Frontal cortex (tissue), 4 donors: Measurements from ENCODE around the gene FCF1. TPM values are rescaled to one million over a fixed set of nuclear protein-coding genes. Genes with fewer than 3 reads are reported as not detected.

ENCODE experiments used
- DNase-seq, 2 donors: peaks; one replicate each; pipeline ENCODE4 v3.0.0; 2012; ENCODE audit warnings: low spot score in 2 of 2
- FAIRE-seq: peaks from 2 replicates; lab custom pipeline; 2012; peaks lifted over from hg19 to GRCh38; lab: Jason Lieb, UNC
- total RNA-seq: library from RNA; depleted of rRNA; stranded (reverse); fragments of >200 nt; gene quantifications from one replicate; pipeline ENCODE4 v1.2.3, GENCODE V29; 2014
- donor health status: control.
- donor health status: control.
- donor health status: control.

The FCF1 gene, protein sequence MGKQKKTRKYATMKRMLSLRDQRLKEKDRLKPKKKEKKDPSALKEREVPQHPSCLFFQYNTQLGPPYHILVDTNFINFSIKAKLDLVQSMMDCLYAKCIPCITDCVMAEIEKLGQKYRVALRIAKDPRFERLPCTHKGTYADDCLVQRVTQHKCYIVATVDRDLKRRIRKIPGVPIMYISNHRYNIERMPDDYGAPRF
- 21.2 TPM for total RNA-seq

- FAIRE-seq (no peak), DNase-seq (peak; percentile 74 to 89)
Observed at GRCh38 chr14:74712499-74713394, at the start of gene FCF1, which contains the start of gene AREL1. Gene FCF1 (plus strand): TSS chr14:74713144. CDS start chr14:74713198, 54 bp downstream. Gene AREL1 (minus strand): TSS chr14:74713080. CDS start chr14:74685615, 27,465 bp downstream.

DNA sequence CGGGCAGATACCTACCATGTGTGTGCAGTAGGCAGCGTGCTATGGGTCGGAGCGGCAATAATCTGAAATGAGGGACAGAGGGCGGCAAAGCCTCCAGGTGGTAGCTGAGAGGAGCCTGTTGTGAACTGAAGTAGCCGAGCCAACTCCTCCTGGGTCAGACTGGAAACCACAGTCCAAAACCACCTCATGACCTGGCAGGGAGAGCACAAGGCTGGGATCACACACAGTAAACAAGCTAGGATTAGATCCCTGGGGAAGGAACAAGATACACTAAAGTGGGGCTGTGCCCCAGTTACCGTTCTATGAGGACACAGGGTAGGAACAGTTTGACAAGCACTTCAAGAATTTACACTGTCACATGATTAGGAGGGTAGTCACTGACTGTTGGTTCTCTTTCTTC lies 49.1 kb upstream of the FCF1 start:
- no peak for FAIRE-seq

GRCh38 chr14:74664717-74665116 lies 48.2 kb upstream of the FCF1 start:
- FAIRE-seq: no peak
- no peak for DNase-seq

More for the DNA sequence above, 49.1 kb upstream of the FCF1 start:
- no peak for DNase-seq

DNA sequence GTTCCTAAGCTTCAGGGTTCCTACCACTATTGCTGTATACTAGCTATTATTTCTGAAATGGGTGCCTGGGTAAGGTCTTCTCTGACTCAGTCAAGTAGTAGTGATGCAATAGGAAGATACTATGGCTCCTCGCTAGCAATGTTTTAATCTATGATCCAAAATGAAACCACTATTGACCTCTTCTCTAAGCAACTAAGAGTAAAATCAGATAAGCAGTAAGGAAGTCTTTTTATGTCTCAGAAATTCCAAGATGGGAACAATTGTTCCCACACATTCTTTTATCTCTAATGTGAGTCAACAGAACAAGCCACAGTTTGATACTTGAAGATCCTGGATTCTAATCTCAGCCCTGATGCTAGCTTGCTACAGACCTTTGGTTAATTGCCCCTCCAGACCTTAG lies 45.2 kb upstream of the FCF1 start:
- FAIRE-seq (no peak), DNase-seq (no peak)

- FAIRE-seq: no peak
- no peak for DNase-seq
Observed at GRCh38 chr14:74669256-74669655, 43.7 kb upstream of the FCF1 start.

DNA sequence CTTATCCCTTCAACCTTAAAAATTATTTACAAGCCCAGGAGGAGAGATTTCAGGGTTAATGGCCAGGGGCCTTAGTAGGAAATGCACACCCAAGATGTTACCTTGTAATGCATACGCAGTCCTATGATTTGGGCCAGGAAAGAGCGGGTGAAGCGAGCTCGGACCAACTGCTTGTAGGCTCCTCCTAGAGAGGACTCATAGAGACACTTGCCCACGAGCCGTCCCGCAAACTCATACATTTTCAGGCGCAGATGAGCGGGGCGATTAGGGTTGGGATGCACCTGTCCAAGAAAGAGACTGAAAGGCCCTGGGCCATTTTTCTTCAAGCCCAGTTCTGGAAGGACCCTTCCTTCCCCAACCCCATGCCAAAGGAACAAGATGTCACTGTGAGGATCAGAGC lies 43.1 kb upstream of the FCF1 start:
- no peak for DNase-seq
- FAIRE-seq: no peak

DNA sequence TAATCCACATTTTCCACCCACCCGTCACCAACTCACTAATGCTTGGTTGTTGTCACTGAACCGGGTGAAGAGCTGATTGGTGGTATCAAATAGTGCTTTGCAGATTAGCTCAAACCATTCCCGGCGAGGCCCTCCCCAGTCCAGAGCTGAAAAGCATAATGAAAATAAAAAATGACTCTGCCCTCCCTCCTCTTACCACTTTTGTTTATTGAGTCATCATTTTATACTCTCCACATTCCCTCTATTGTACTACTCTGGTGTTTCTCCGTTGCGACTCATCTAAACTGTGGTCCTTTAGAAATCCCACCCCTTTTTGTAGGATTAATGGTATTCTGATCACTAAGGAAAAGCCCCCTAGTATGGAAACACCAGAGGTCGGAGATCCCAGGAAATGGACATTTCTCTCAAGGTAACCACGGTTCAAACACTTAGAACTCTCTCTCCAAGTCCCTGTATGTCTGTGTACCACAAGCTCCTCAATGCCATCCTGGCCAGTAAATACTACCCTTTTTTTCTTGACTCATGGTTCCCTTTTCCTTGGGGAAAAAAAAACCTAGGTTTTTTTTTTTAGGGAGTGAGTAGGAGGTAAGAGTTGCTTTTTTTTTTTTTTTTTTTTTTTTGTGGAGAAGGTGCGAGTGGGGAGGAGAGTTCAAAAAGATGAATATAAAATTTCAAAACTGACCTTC lies 42.1 kb upstream of the FCF1 start:
- FAIRE-seq: no peak
- no peak for DNase-seq

DNA sequence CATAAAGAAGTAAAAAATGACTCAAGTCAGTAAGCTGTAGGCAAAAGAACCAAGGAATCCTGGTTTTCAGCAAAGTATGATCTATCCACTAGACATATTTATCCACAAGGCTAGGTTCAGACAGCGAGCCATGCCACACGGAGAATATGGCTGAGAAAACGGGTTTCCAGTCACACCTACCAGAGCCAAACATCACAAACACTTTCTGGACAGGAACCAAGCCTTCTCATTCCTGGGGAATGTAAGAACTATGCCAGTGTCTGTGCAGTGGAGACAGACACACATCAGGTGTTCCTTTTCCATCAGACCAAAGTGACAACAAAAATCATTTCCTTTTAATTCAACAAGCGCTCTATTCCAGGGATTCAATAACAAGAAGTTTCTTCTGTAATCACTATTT lies 41.2 kb upstream of the FCF1 start:
- DNase-seq: no peak
- no peak for FAIRE-seq

DNA sequence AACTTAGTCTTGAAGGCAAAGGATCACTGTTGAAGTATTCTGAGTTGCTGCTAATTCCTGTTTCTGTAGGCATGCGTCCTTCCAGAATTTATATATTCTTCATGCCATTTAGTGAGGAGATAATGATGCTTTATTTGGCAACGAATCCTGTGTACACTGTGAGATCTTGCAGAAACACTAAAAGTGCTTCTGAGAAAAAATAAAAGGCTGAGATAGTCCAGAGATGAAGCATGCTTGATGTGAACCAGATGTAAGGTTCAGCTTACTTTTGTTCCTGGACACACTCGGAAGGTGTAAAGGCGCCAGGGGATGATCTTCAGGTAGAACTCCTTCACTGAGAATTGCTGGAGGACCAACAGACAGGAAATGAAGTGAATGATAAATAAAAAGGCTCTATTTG lies 39.2 kb upstream of the FCF1 start:
- FAIRE-seq (no peak), DNase-seq (no peak)

DNA sequence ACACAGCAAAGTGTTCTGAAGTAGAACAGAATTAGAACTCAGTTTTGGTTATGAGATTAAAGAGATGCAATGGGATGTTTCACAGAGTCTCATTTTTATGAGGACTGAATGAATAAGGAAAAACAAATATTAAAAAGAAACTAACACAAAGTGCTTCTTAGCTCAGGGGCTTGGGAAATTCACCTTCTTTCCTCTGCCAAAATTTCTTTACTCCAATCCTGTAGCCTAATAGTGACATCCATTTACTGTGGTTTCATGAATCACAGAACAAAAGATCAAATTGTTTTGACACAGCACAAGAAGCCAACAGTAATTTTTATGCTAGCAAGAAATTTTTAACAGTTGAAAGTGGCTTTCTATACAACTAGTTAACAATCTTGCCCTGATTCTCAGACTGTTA lies 37.7 kb upstream of the FCF1 start:
- FAIRE-seq: no peak

DNA sequence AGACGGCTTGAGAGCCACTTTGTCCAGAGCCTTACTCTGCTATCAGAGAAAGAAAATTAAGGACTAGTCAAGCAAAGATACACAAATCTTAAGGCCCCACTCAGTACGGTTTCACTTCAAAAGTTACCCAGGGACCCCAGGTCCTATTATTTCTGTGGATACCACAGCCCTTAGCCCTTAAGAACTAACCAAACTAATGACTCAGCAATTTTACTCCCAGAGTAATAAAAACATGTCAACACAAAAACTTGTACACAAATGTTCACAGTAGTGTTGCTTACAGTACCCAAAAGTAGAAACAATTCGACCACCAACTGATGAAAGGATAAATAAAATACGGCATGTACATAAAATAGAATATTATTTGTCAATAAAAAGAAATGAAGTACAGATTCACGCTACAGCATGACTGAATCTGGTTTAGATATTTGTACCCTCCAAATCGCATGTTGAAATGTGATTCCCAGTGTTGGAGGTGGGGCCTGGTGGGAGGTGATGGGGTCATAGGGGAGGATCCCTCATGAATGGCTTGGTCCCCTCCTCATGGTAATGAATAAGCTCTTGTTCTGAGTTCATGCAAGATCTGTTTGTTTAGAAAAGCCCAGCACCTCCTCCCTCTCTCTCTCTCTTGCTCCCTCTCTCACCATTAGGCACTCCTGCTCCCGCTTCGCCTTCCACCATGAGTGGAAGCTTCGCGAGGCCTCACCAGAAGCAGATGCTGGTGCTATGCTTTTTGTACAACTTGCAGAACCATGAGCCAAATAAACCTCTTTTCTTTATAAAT lies 30.6 kb upstream of the FCF1 start:
- DNase-seq: peak in 1 of 2 donors; percentile 5
- no peak for FAIRE-seq

More for the DNA sequence above, 37.7 kb upstream of the FCF1 start:
- DNase-seq: no peak

GRCh38 chr14:74683406-74683805 lies 29.5 kb upstream of the FCF1 start:
- FAIRE-seq: no peak
- DNase-seq: no peak

DNA sequence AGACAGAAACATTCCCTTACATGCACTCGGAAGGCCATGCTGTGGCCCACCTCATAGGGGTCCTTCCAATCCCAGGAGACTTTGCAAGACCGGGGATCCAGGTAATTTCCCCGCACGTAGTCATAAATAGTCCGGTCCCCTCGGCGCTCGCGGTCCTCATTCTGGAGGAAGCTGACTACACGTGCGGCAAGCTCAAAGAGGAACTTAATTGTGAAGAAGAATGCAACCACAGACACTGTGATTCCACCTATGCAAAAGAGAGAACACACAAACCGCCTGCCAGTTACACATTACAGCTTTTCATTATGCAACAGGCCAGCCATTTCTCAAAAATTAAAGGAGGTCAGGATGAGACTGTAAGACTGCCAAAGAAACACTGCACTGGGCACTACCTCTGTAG lies 28.5 kb upstream of the FCF1 start:
- DNase-seq (no peak), FAIRE-seq (no peak)

DNA sequence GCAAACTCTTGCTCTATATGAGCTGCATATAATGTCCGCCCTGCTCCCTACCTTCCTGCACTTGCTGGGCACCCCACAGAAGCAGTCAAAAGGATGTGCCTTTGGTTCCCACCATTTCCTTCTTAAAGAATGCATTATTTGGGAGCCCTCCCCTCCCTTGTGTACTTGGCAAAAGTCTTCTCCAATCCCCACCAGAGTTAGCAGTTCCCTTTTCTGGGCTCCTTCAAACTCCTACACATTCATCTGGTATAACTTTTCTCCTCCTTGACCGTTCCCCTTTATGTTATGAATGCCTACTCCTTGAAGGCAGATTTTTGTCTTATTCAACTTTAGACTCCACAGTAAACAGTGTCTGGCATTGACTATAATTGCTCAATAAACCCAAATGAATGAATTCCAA lies 27.9 kb upstream of the FCF1 start:
- FAIRE-seq: no peak
- DNase-seq: no peak

DNA sequence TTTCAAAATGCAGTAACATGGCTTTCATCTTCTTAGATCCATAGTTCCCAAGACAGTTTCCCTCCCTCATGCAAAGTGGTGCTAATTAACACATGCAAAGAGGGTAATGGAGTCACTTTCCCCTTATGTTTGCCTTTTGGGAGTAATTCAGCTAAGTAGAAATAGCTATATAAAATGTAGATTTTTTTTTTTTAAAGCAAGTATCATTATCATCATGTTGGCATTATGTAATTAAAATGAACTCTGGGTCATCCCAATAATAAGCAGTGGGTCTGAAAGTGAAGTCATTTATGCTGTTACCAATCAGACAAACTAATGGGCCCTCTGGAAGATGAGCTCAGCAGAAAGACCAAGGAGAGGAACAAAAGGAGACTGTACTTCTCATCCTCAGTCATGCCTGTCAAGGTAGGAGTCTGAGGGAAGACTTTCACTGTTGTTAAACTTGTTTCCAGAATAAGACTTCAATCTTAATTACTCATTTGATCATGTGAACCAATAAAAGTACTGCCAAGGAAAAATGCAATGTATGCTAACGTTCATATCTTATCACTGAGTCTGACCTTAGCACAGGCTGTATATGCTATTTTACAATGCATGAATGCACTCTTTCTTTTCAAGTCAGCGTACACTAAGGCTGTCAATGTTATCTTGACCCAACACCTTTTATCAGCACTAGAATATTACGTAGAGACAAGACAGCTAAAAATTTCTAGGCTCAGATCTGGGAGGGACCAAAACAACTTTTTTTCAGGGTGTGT lies 26.8 kb upstream of the FCF1 start:
- no peak for FAIRE-seq
- DNase-seq: no peak

- FAIRE-seq (no peak), DNase-seq (no peak)
Observed at GRCh38 chr14:74691456-74691855, 21.5 kb upstream of the FCF1 start.

DNA sequence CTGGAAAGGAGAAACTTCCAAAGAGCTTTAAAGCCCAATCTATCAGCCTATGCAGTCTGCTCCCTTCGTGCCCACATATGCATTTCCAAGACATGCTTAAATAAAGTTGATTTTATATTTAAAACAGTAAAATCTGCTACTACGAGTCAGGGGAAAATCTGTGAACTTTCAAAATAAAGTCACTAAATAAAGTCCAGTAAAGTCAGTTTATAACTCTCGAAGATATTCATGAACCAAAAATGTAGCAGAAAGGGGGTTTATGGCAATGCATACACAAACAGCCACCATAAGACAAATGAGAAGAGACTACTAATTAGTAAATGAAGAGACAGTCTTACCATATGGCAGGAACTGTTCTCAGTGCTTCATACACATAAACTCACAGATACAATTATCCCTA lies 19.8 kb upstream of the FCF1 start:
- DNase-seq: no peak

GRCh38 chr14:74695406-74695805 lies 17.5 kb upstream of the FCF1 start:
- FAIRE-seq: no peak
- no peak for DNase-seq

More for the DNA sequence above, 19.8 kb upstream of the FCF1 start:
- no peak for FAIRE-seq

DNA sequence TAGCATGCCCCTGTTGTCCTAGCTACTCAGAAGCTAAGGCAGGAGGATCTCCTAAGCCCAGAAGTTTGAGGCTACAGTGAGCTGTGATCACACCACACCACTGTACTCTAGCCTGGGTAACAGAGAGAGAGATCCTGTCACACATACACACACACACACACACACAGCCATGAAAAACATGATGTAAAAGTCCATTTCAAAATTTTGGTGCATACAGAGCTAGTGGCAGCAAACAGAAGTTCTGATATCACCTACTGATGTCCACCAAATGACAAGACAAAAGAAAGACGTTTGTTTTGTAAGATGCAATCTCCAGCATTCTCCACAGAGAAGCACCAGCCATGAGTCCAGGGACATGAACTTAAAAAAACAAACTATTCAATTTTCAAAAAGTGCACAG lies 15.9 kb upstream of the FCF1 start:
- DNase-seq (no peak), FAIRE-seq (no peak)
